K562 (cell line): ENCODE measurements around the gene U2SURP. TPM values are rescaled to one million over a fixed set of nuclear protein-coding genes. Genes with fewer than 3 reads are reported as not detected.

ENCODE experiments used
- CEBPG ChIP-seq, 3 experiments: fragments of 200-800 bp in 1 of 3; sonication (Bioruptor generic) in 1 of 3; sonication (generic) in 1 of 3; formaldehyde crosslinking in 1 of 3; IDR thresholded peaks in 2 of 3; conservative IDR thresholded peaks in 1 of 3; 2 replicates each; pipeline versions ENCODE4 v1.6.1 to v1.8.0; 2016 to 2022; ENCODE audit warnings: missing compliant biosample characterization in 2 of 3, missing genetic modification characterization in 2 of 3, mild to moderate bottlenecking in 1 of 3, missing genetic modification reagents in 1 of 3
- CHD1 ChIP-seq: fragments of 200-600 bp; sonication (generic); IDR thresholded peaks from one replicate; pipeline ENCODE4 v1.6.1; 2012; ENCODE audit warnings: mild to moderate bottlenecking, moderate library complexity, low read length, inconsistent platforms
- DACH1 ChIP-seq: fragments of 450-650 bp; IDR thresholded peaks from 2 replicates; pipeline ENCODE4 v1.6.1; 2018; ENCODE audit not compliant: partially characterized antibody
- EHMT2 ChIP-seq: fragments of 450-650 bp; IDR thresholded peaks from 2 replicates; pipeline ENCODE4 v1.6.1; 2018; ENCODE audit warnings: antibody characterized with exemption
- ELF4 ChIP-seq: fragments of 450-650 bp; formaldehyde crosslinking; IDR thresholded peaks from 2 replicates; pipeline ENCODE4 v1.4.0; 2022; ENCODE audit warnings: missing genetic modification characterization
- EWSR1 ChIP-seq: fragments of 450-650 bp; IDR thresholded peaks from 2 replicates; pipeline ENCODE4 v1.6.1; 2018; ENCODE audit warnings: borderline replicate concordance, mild to moderate bottlenecking, low read depth, moderate library complexity; ENCODE audit not compliant: partially characterized antibody
- FOSL1 ChIP-seq: fragments of 200-800 bp; sonication (Bioruptor generic); conservative IDR thresholded peaks from 2 replicates; pipeline ENCODE4 v1.6.1; 2016; ENCODE audit warnings: missing genetic modification characterization, missing compliant biosample characterization
- FOXM1 ChIP-seq, 2 experiments: fragments of 450-650 bp in 1 of 2; sonication (generic) in 1 of 2; formaldehyde crosslinking in 1 of 2; IDR thresholded peaks; 2 replicates each; pipeline versions ENCODE4 v1.6.1 to v1.9.0; 2017 to 2022; ENCODE audit warnings: low read depth in 2 of 2, mild to moderate bottlenecking in 2 of 2, missing genetic modification reagents in 1 of 2, moderate library complexity in 1 of 2
- HDAC2 ChIP-seq: fragments of 450-650 bp; IDR thresholded peaks from 2 replicates; pipeline ENCODE4 v1.6.1; 2016; ENCODE audit warnings: mild to moderate bottlenecking
- NFRKB ChIP-seq: fragments of 450-650 bp; IDR thresholded peaks from 2 replicates; pipeline ENCODE4 v1.6.1; 2016; ENCODE audit warnings: low read depth
- NR4A1 ChIP-seq, 2 experiments: fragments of 250-450 bp in 1 of 2; fragments of 450-650 bp in 1 of 2; sonication (Bioruptor Pico) in 1 of 2; IDR thresholded peaks; 2 replicates each; pipeline versions ENCODE4 v1.4.0 to v1.6.1; 2016 to 2020; ENCODE audit warnings: mild to moderate bottlenecking in 2 of 2, missing compliant biosample characterization in 1 of 2, missing genetic modification characterization in 1 of 2, moderate library complexity in 1 of 2
- POLR2A ChIP-seq: fragments of 450-650 bp; conservative IDR thresholded peaks from 2 replicates; pipeline ENCODE4 v1.6.1; 2016
- SIN3B ChIP-seq: fragments of 450-650 bp; IDR thresholded peaks from 2 replicates; pipeline ENCODE4 v1.6.1; 2017; ENCODE audit warnings: low read depth, mild to moderate bottlenecking, moderate library complexity
- TRIM24 ChIP-seq, 2 experiments: fragments of 450-650 bp; IDR thresholded peaks; 2 replicates each; pipeline ENCODE4 v1.6.1; 2016
- XRCC5 ChIP-seq: fragments of 200-400 bp; formaldehyde crosslinking; IDR thresholded peaks from 2 replicates; pipeline ENCODE4 v1.6.1; 2017; ENCODE audit warnings: low read depth, mild to moderate bottlenecking, low read length
- ZNF436 ChIP-seq: fragments of 250-450, 450-650 bp; sonication (Bioruptor Pico); formaldehyde crosslinking; IDR thresholded peaks from 2 replicates; pipeline ENCODE4 v1.7.0; 2020; ENCODE audit warnings: mild to moderate bottlenecking
- ZNF507 ChIP-seq: conservative IDR thresholded peaks from 2 replicates; pipeline ENCODE4 v1.6.1; 2017; ENCODE audit warnings: missing genetic modification characterization, missing compliant biosample characterization
- ZNF766 ChIP-seq: fragments of 200-800 bp; sonication (Bioruptor generic); conservative IDR thresholded peaks from 2 replicates; pipeline ENCODE4 v1.6.1; 2016; ENCODE audit warnings: missing genetic modification characterization, missing compliant biosample characterization
- polyA plus RNA-seq, 8 experiments: library from polyadenylated mRNA; depleted of rRNA in 4 of 8; stranded (reverse) in 5 of 8; unstranded in 3 of 8; fragments of >200 nt; fragmentation: Nextera tagmentation in 2 of 8; fragmentation: Illumina TruSeq in 1 of 8; extraction: Ambion mirVana in 2 of 8; extraction: Trizol in 1 of 8; gene quantifications; 2 replicates each; pipeline versions ENCODE4 v1.2.1 to v1.2.3, GENCODE V29; 2011 to 2014; ENCODE audit warnings: inconsistent platforms in 1 of 8, missing spikeins in 1 of 8
- total RNA-seq, 7 experiments: library from RNA; depleted of rRNA in 6 of 7; stranded (reverse); fragments of >200 nt in 6 of 7; fragmentation: Illumina TruSeq in 2 of 7; extraction: Trizol in 2 of 7; gene quantifications; 2 replicates each; pipeline versions ENCODE4 v1.2.1 to v1.2.3, GENCODE V29; 2011 to 2021; ENCODE audit warnings: low replicate concordance in 1 of 7
- TF ChIP-seq, protein P1 (sequence below): sonication (generic); formaldehyde crosslinking; IDR thresholded peaks from 2 replicates; pipeline ENCODE4 v1.8.1; 2022; ENCODE audit warnings: missing genetic modification reagents
- TF ChIP-seq, protein P2 (sequence below): fragments of 450-650 bp; IDR thresholded peaks from 2 replicates; pipeline ENCODE4 v1.6.1; 2016; ENCODE audit warnings: missing biosample characterization, missing genetic modification characterization
- TF ChIP-seq, protein P3 (sequence below): fragments of 450-650 bp; IDR thresholded peaks from 2 replicates; pipeline ENCODE4 v1.6.1; 2016; ENCODE audit warnings: mild to moderate bottlenecking
- TF ChIP-seq, protein P4 (sequence below): fragments of 450-650 bp; IDR thresholded peaks from 2 replicates; pipeline ENCODE4 v1.6.1; 2017; ENCODE audit warnings: antibody characterized with exemption

U2SURP gene
- total and polyA plus RNA-seq, 9 of the 15 experiments (the other 6 are each of a cell fraction or from before 2014, with no cell fraction given), result 128 to 322 (median 191) TPM

DNA sequence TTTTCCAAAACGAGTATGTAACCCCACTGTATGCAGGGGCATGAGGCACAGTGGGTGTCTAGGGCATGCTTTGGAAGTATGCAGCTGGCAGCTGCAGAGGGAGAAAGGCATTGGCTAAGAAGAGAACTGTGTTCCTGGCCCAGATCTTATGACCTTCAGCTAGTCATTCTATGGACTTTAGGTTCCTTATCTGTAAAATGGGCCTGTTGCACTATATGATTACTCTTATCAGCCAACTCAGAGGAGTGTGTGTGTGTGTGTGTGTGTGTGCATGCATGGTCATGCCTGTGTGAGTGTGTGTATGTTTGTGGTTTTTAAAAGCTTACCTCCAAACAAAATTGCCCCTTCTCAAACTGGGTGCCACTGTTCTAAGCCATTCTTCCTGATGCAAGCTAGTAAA lies 90.8 kb downstream of the U2SURP start (continued):
- TF ChIP-seq, protein P1, sequence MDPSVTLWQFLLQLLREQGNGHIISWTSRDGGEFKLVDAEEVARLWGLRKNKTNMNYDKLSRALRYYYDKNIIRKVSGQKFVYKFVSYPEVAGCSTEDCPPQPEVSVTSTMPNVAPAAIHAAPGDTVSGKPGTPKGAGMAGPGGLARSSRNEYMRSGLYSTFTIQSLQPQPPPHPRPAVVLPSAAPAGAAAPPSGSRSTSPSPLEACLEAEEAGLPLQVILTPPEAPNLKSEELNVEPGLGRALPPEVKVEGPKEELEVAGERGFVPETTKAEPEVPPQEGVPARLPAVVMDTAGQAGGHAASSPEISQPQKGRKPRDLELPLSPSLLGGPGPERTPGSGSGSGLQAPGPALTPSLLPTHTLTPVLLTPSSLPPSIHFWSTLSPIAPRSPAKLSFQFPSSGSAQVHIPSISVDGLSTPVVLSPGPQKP (CRISPR knock-in tag), result no peak
- TF ChIP-seq, protein P2, sequence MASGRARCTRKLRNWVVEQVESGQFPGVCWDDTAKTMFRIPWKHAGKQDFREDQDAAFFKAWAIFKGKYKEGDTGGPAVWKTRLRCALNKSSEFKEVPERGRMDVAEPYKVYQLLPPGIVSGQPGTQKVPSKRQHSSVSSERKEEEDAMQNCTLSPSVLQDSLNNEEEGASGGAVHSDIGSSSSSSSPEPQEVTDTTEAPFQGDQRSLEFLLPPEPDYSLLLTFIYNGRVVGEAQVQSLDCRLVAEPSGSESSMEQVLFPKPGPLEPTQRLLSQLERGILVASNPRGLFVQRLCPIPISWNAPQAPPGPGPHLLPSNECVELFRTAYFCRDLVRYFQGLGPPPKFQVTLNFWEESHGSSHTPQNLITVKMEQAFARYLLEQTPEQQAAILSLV, result no peak
- TF ChIP-seq ZNF436 (CRISPR knock-in tag) (no peak), NFRKB (no peak), SIN3B (no peak), POLR2A (no peak), FOSL1 (no peak), EWSR1 (no peak), ELF4 (CRISPR knock-in tag) (no peak), FOXM1 (IDR thresholded peaks at IDR 0.05; ENCODE audit: low read depth) (peak; percentile 45; the same call in 1 of the 2 replicates), FOXM1 (CRISPR knock-in tag; IDR thresholded peaks at IDR 0.05; ENCODE audit: low read depth) (no peak), XRCC5 (no peak), ZNF507 (no peak), HDAC2 (peak; percentile 92), CHD1 (no peak), DACH1 (no peak), NR4A1 (CRISPR knock-in tag; IDR thresholded peaks at IDR 0.05) (no peak), NR4A1 (tag; IDR thresholded peaks at IDR 0.05) (no peak), ZNF766 (CRISPR knock-in tag) (no peak), CEBPG (CRISPR knock-in tag; IDR thresholded peaks at IDR 0.05) (no peak), CEBPG (tag; conservative IDR thresholded peaks at IDR 0.05 in 1 of 2, IDR thresholded peaks at IDR 0.05 in 1 of 2) (no peak), TRIM24 (IDR thresholded peaks at IDR 0.05) (peak; percentile 70 to 80; a peak in 3 of 4 replicates), EHMT2 (no peak)
- TF ChIP-seq, protein P3, sequence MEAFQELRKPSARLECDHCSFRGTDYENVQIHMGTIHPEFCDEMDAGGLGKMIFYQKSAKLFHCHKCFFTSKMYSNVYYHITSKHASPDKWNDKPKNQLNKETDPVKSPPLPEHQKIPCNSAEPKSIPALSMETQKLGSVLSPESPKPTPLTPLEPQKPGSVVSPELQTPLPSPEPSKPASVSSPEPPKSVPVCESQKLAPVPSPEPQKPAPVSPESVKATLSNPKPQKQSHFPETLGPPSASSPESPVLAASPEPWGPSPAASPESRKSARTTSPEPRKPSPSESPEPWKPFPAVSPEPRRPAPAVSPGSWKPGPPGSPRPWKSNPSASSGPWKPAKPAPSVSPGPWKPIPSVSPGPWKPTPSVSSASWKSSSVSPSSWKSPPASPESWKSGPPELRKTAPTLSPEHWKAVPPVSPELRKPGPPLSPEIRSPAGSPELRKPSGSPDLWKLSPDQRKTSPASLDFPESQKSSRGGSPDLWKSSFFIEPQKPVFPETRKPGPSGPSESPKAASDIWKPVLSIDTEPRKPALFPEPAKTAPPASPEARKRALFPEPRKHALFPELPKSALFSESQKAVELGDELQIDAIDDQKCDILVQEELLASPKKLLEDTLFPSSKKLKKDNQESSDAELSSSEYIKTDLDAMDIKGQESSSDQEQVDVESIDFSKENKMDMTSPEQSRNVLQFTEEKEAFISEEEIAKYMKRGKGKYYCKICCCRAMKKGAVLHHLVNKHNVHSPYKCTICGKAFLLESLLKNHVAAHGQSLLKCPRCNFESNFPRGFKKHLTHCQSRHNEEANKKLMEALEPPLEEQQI, result 0 out of 2 replicates have a peak, but pooled peaks have one; percentile 14
- TF ChIP-seq, protein P4, sequence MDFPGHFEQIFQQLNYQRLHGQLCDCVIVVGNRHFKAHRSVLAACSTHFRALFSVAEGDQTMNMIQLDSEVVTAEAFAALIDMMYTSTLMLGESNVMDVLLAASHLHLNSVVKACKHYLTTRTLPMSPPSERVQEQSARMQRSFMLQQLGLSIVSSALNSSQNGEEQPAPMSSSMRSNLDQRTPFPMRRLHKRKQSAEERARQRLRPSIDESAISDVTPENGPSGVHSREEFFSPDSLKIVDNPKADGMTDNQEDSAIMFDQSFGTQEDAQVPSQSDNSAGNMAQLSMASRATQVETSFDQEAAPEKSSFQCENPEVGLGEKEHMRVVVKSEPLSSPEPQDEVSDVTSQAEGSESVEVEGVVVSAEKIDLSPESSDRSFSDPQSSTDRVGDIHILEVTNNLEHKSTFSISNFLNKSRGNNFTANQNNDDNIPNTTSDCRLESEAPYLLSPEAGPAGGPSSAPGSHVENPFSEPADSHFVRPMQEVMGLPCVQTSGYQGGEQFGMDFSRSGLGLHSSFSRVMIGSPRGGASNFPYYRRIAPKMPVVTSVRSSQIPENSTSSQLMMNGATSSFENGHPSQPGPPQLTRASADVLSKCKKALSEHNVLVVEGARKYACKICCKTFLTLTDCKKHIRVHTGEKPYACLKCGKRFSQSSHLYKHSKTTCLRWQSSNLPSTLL, result no peak
